PC-9 (cell line): ENCODE results near the gene PHYKPL. TPM values are rescaled to one million over a fixed set of nuclear protein-coding genes. Genes with fewer than 3 reads are reported as not detected.

Experiments used
- BruUV-seq: library from RNA; stranded (reverse); fragments of 400-500 nt; replicated peaks from 2 replicates; lab custom pipeline; 2021; lab: Mats Ljungman, UMichigan
- CTCF ChIA-PET: fragments of 300-600 bp; sonication (Branson Sonifier 250); formaldehyde crosslinking; loops from one replicate; lab custom pipeline; 2022; ENCODE audit warnings: antibody characterized with exemption; lab: Charles Lee
- POLR2A ChIA-PET: fragments of 300-600 bp; sonication (Branson Sonifier 250); formaldehyde crosslinking; loops from one replicate; lab custom pipeline; 2022; ENCODE audit warnings: antibody characterized with exemption; ENCODE audit not compliant: unreplicated experiment; lab: Charles Lee
- DNase-seq, 2 experiments: peaks; one replicate each; pipeline versions ENCODE4 v3.0.0 to v3.0.0-alpha.2; 2015 to 2022; ENCODE audit warnings: mixed read lengths in 1 of 2
- H2AFZ ChIP-seq: fragments of 200-600 bp; sonication (generic); 2 replicates; pipeline ENCODE4 v1.8.1; 2017; ENCODE audit warnings: antibody characterized with exemption
- H3F3A ChIP-seq: fragments of 200-600 bp; sonication (generic); 2 replicates; pipeline ENCODE4 v1.8.1; 2017; ENCODE audit warnings: antibody characterized with exemption, mild to moderate bottlenecking, low read depth; ENCODE audit not compliant: insufficient read depth
- H3K27ac ChIP-seq: fragments of 200-600 bp; sonication (generic); 2 replicates; pipeline ENCODE4 v1.6.1; 2016; ENCODE audit warnings: mixed run types
- H3K27me3 ChIP-seq: fragments of 200-600 bp; sonication (generic); 2 replicates; pipeline ENCODE4 v1.6.1; 2016; ENCODE audit warnings: low read depth, mixed run types; ENCODE audit not compliant: insufficient read depth
- H3K36me3 ChIP-seq: fragments of 200-600 bp; sonication (generic); 2 replicates; pipeline ENCODE4 v1.6.1; 2016; ENCODE audit warnings: low read depth, mixed run types
- H3K4me1 ChIP-seq: fragments of 200-600 bp; sonication (generic); replicated peaks from 2 replicates; pipeline ENCODE4 v1.6.1; 2016; ENCODE audit warnings: mixed run types; ENCODE audit not compliant: insufficient read depth
- H3K4me2 ChIP-seq: fragments of 200-600 bp; sonication (generic); 2 replicates; pipeline ENCODE4 v1.6.1; 2017; ENCODE audit warnings: mixed run types
- H3K4me3 ChIP-seq: fragments of 200-600 bp; sonication (generic); 2 replicates; pipeline ENCODE4 v1.6.1; 2016; ENCODE audit warnings: mixed run types
- H3K79me2 ChIP-seq: fragments of 200-600 bp; sonication (generic); 2 replicates; pipeline ENCODE4 v1.6.1; 2017; ENCODE audit warnings: low read depth, mixed run types
- H3K9me2 ChIP-seq: fragments of 200-600 bp; sonication (generic); 2 replicates; pipeline ENCODE4 v1.8.1; 2017; ENCODE audit warnings: mild to moderate bottlenecking; ENCODE audit not compliant: insufficient read depth
- H3K9me3 ChIP-seq: fragments of 200-600 bp; sonication (generic); 2 replicates; pipeline ENCODE4 v1.8.1; 2016; ENCODE audit warnings: low read depth; ENCODE audit not compliant: insufficient read depth
- H4K20me1 ChIP-seq: fragments of 200-600 bp; sonication (generic); 2 replicates; pipeline ENCODE4 v1.8.1; 2017; ENCODE audit not compliant: insufficient read depth
- EZH2 ChIP-seq: fragments of 200-600 bp; sonication (generic); IDR thresholded peaks from 2 replicates; pipeline ENCODE4 v1.8.0; 2017; ENCODE audit warnings: antibody characterized with exemption, low read depth
- intact Hi-C: fragments of 100-400 bp; cut with micrococcal nuclease; formaldehyde crosslinking; loops from one replicate; pipeline ENCODE4 v1.10.0; 2022; ENCODE audit not compliant: unreplicated experiment
- total RNA-seq: library from RNA; stranded (reverse); gene quantifications from 2 replicates; pipeline ENCODE4 v1.2.3, GENCODE V29; 2021
- TF ChIP-seq, protein P1 (sequence below): fragments of 200-600 bp; sonication (generic); conservative IDR thresholded peaks from 2 replicates; pipeline ENCODE4 v1.6.1; 2017; ENCODE audit warnings: mixed run types, antibody characterized with exemption, mild to moderate bottlenecking, moderate library complexity

Gene PHYKPL
- total RNA-seq, 1 experiment from 2014 or later: 73.7 TPM

- H2AFZ ChIP-seq: no peak overlapping the region
- H3F3A ChIP-seq: no peaks in the 10 kb centered on the region
- TF ChIP-seq EZH2: no peak
- TF ChIP-seq, protein P1, sequence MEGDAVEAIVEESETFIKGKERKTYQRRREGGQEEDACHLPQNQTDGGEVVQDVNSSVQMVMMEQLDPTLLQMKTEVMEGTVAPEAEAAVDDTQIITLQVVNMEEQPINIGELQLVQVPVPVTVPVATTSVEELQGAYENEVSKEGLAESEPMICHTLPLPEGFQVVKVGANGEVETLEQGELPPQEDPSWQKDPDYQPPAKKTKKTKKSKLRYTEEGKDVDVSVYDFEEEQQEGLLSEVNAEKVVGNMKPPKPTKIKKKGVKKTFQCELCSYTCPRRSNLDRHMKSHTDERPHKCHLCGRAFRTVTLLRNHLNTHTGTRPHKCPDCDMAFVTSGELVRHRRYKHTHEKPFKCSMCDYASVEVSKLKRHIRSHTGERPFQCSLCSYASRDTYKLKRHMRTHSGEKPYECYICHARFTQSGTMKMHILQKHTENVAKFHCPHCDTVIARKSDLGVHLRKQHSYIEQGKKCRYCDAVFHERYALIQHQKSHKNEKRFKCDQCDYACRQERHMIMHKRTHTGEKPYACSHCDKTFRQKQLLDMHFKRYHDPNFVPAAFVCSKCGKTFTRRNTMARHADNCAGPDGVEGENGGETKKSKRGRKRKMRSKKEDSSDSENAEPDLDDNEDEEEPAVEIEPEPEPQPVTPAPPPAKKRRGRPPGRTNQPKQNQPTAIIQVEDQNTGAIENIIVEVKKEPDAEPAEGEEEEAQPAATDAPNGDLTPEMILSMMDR: no peak
- no peaks in the 10 kb centered on the region for H3K4me1 ChIP-seq
- no peak overlapping the region for H3K27ac ChIP-seq
- intact Hi-C loops: no loop called here
- no peak overlapping the region for H3K4me2 ChIP-seq
- no peaks in the 10 kb centered on the region for H3K9me3 ChIP-seq
- H3K9me2 ChIP-seq: no peaks in the 10 kb centered on the region
- peaks cover 98% of the 10 kb centered on the region for H3K27me3 ChIP-seq
- no peak for DNase-seq
- no peaks in the 10 kb centered on the region for H4K20me1 ChIP-seq
- CTCF ChIA-PET: no interaction called here
- no peaks in the 10 kb centered on the region for H3K36me3 ChIP-seq
- POLR2A ChIA-PET: no interaction called here
- no peak overlapping the region for H3K4me3 ChIP-seq
- no peaks in the 10 kb centered on the region for H3K79me2 ChIP-seq
- BruUV-seq: no TSS peak
These were observed 42.4 kb upstream of the PHYKPL start for GRCh38 chr5:178274781-178275537.

GRCh38 chr5:178273665-178274541 lies 41.3 kb upstream of the PHYKPL start:
- DNase-seq: peak in 1 of 2 experiments; percentile 37
- no peak for TF ChIP-seq EZH2
- TF ChIP-seq, protein P1: no peak
- Histone ChIP-seq H3K9me2 (no peaks in the 10 kb centered on the region), H3K4me1 (no peaks in the 10 kb centered on the region), H3K27ac (no peak overlapping the region), H3F3A (no peaks in the 10 kb centered on the region), H4K20me1 (no peaks in the 10 kb centered on the region), H3K9me3 (no peaks in the 10 kb centered on the region), H3K4me2 (no peak overlapping the region), H3K79me2 (no peaks in the 10 kb centered on the region), H2AFZ (no peak overlapping the region), H3K27me3 (peaks cover 94% of the 10 kb centered on the region), H3K4me3 (no peak overlapping the region), H3K36me3 (no peaks in the 10 kb centered on the region)
- intact Hi-C loops: no loop called here
- ChIA-PET POLR2A (interaction anchor here (0.7 kb wide), 1 partner anchor 1350 kb away, joined by 7 read pairs; the partner anchor contains the start of gene HNRNPH1), CTCF (no interaction called here)
- no TSS peak for BruUV-seq

- ChIA-PET CTCF (no interaction called here), POLR2A (interaction anchor here (0.7 kb wide), 1 partner anchor 1351 kb away, joined by 7 read pairs; the partner anchor contains the start of gene HNRNPH1)
- peaks cover 94% of the 10 kb centered on the region for H3K27me3 ChIP-seq
- H3K9me3 ChIP-seq: no peaks in the 10 kb centered on the region; the same call in 1 of the 2 replicates
- no peak for DNase-seq
- H3K4me3 ChIP-seq: no peak overlapping the region
- H3K9me2 ChIP-seq: no peaks in the 10 kb centered on the region
- no peak overlapping the region for H2AFZ ChIP-seq
- no peaks in the 10 kb centered on the region for H3F3A ChIP-seq
- no TSS peak for BruUV-seq
- H3K27ac ChIP-seq: no peak overlapping the region
- TF ChIP-seq, protein P1: no peak
- no peak for TF ChIP-seq EZH2
- no peaks in the 10 kb centered on the region for H3K79me2 ChIP-seq
- H3K4me2 ChIP-seq: no peak overlapping the region
- H4K20me1 ChIP-seq: no peaks in the 10 kb centered on the region
- H3K36me3 ChIP-seq: no peaks in the 10 kb centered on the region
- intact Hi-C loops: no loop called here
- H3K4me1 ChIP-seq: no peaks in the 10 kb centered on the region
These were observed 40.4 kb upstream of the PHYKPL start for GRCh38 chr5:178273041-178273440.
